Astrocyte (in vitro differentiated cells and primary cell): ENCODE results near the gene TEDC1. TPM values are rescaled to one million over a fixed set of nuclear protein-coding genes. Genes with fewer than 3 reads are reported as not detected.

ENCODE experiments used
- DNase-seq: peaks from one replicate; pipeline ENCODE4 v3.0.0-alpha.2; 2010; ENCODE audit warnings: low read depth
- FAIRE-seq: peaks from 2 replicates; lab custom pipeline; 2011; peaks lifted over from hg19 to GRCh38; lab: Jason Lieb, UNC
- H2AFZ ChIP-seq: 2 replicates; pipeline ENCODE4 v1.6.0; 2012; ENCODE audit warnings: low read depth, low read length, inconsistent platforms
- H3K27ac ChIP-seq: 2 replicates; pipeline ENCODE4 v1.5.1; 2011; ENCODE audit warnings: low read depth, low read length, inconsistent platforms
- H3K27me3 ChIP-seq: 2 replicates; pipeline ENCODE4 v1.6.0; 2011; ENCODE audit warnings: low read length, inconsistent platforms; ENCODE audit not compliant: insufficient read depth
- H3K36me3 ChIP-seq: 2 replicates; pipeline ENCODE4 v1.5.1; 2011; ENCODE audit warnings: low read length, inconsistent platforms; ENCODE audit not compliant: insufficient read depth
- H3K4me1 ChIP-seq: 2 replicates; pipeline ENCODE4 v1.5.1; 2011; ENCODE audit warnings: low read length, inconsistent platforms; ENCODE audit not compliant: insufficient read depth
- H3K4me2 ChIP-seq: 2 replicates; pipeline ENCODE4 v1.6.0; 2012; ENCODE audit warnings: low read length, inconsistent platforms
- H3K4me3 ChIP-seq: 2 replicates; pipeline ENCODE4 v1.5.1; 2011; ENCODE audit warnings: low read depth, mild to moderate bottlenecking, low read length, inconsistent platforms; ENCODE audit not compliant: insufficient read depth
- H3K79me2 ChIP-seq: 2 replicates; pipeline ENCODE4 v1.6.0; 2012; ENCODE audit warnings: mild to moderate bottlenecking, low read length, inconsistent platforms; ENCODE audit not compliant: insufficient read depth
- H3K9ac ChIP-seq: 2 replicates; pipeline ENCODE4 v1.6.0; 2012; ENCODE audit warnings: mild to moderate bottlenecking, low read length, inconsistent platforms
- H3K9me3 ChIP-seq: 2 replicates; pipeline ENCODE4 v1.5.1; 2012; ENCODE audit warnings: low read depth, mild to moderate bottlenecking, low read length, inconsistent platforms; ENCODE audit not compliant: insufficient read depth
- H4K20me1 ChIP-seq: 2 replicates; pipeline ENCODE4 v1.6.0; 2012; ENCODE audit warnings: low read length, inconsistent platforms; ENCODE audit not compliant: insufficient read depth
- H3K27ac Mint-ChIP-seq: one replicate; pipeline ENCODE4 v1.8.0; 2021; ENCODE audit warnings: mild to moderate bottlenecking, mixed read lengths; ENCODE audit not compliant: unreplicated experiment
- H3K27me3 Mint-ChIP-seq: one replicate; pipeline ENCODE4 v1.8.0; 2021; ENCODE audit warnings: low read depth, mixed read lengths; ENCODE audit not compliant: unreplicated experiment
- H3K36me3 Mint-ChIP-seq: one replicate; pipeline ENCODE4 v1.8.0; 2021; ENCODE audit warnings: low read depth, mixed read lengths; ENCODE audit not compliant: unreplicated experiment
- H3K4me1 Mint-ChIP-seq: one replicate; pipeline ENCODE4 v1.8.0; 2021; ENCODE audit warnings: low read depth, mixed read lengths; ENCODE audit not compliant: unreplicated experiment
- H3K4me3 Mint-ChIP-seq: one replicate; pipeline ENCODE4 v1.8.0; 2021; ENCODE audit warnings: mild to moderate bottlenecking, moderate library complexity, mixed read lengths; ENCODE audit not compliant: unreplicated experiment
- H3K9me3 Mint-ChIP-seq: one replicate; pipeline ENCODE4 v1.8.0; 2021; ENCODE audit warnings: mild to moderate bottlenecking, mixed read lengths; ENCODE audit not compliant: unreplicated experiment
- CTCF ChIP-seq: IDR thresholded peaks from 2 replicates; pipeline ENCODE4 v1.5.1; 2011; ENCODE audit warnings: low read depth, mild to moderate bottlenecking, inconsistent platforms, low read length, moderate library complexity; ENCODE audit not compliant: insufficient read depth
- EZH2 ChIP-seq: IDR thresholded peaks from 2 replicates; pipeline ENCODE4 v1.6.1; 2012; ENCODE audit warnings: mild to moderate bottlenecking, low read length, inconsistent platforms; ENCODE audit not compliant: insufficient read depth
- total RNA-seq: library from RNA; stranded (reverse); gene quantifications from 2 replicates; pipeline ENCODE4 v1.2.1, GENCODE V29; 2021

The TEDC1 gene
- total RNA-seq, 1 donor from 2014 or later, result 5.5 TPM

GRCh38 chr14:105444859-105445258, 46.2 kb upstream of the TEDC1 start:
- H3K4me1 Mint-ChIP-seq, result no peaks in the 10 kb centered on the region
- H3K4me3 Mint-ChIP-seq, result no peak overlapping the region

GRCh38 chr14:105445290-105445689, 45.8 kb upstream of the TEDC1 start:
- Histone ChIP-seq H3K9me3 (no peaks in the 10 kb centered on the region), H3K9ac (no peak overlapping the region), H3K4me1 (no peaks in the 10 kb centered on the region), H3K36me3 (peaks cover 7% of the 10 kb centered on the region), H2AFZ (no peak overlapping the region), H4K20me1 (peaks cover 56% of the 10 kb centered on the region), H3K27ac (no peak overlapping the region), H3K4me3 (no peak overlapping the region), H3K79me2 (peaks cover 48% of the 10 kb centered on the region), H3K4me2 (no peak overlapping the region), H3K27me3 (no peaks in the 10 kb centered on the region)
- no peaks in the 10 kb centered on the region for H3K27me3 Mint-ChIP-seq
- H3K36me3 Mint-ChIP-seq, result peaks cover 4% of the 10 kb centered on the region
- H3K4me3 Mint-ChIP-seq, result no peak overlapping the region
- H3K4me1 Mint-ChIP-seq, result no peaks in the 10 kb centered on the region
- no peak for DNase-seq
- TF ChIP-seq CTCF (no peak), EZH2 (no peak)
- FAIRE-seq, result no peak
- H3K27ac Mint-ChIP-seq, result no peak overlapping the region
- no peaks in the 10 kb centered on the region for H3K9me3 Mint-ChIP-seq

More at GRCh38 chr14:105444859-105445258, 46.2 kb upstream of the TEDC1 start:
- Mint-ChIP-seq H3K27me3 (no peaks in the 10 kb centered on the region), H3K27ac (no peak overlapping the region), H3K36me3 (peaks cover 4% of the 10 kb centered on the region), H3K9me3 (no peaks in the 10 kb centered on the region)
- no peak overlapping the region for H3K9ac ChIP-seq
- H3K79me2 ChIP-seq, result peaks cover 52% of the 10 kb centered on the region
- peaks cover 7% of the 10 kb centered on the region for H3K36me3 ChIP-seq
- no peak for DNase-seq
- TF ChIP-seq EZH2 (no peak), CTCF (no peak)
- no peak overlapping the region for H3K27ac ChIP-seq
- no peak overlapping the region for H3K4me2 ChIP-seq
- no peak for FAIRE-seq
- H4K20me1 ChIP-seq, result peaks cover 60% of the 10 kb centered on the region
- H3K4me3 ChIP-seq, result no peak overlapping the region
- no peaks in the 10 kb centered on the region for H3K9me3 ChIP-seq
- H3K4me1 ChIP-seq, result no peaks in the 10 kb centered on the region
- H3K27me3 ChIP-seq, result no peaks in the 10 kb centered on the region
- H2AFZ ChIP-seq, result no peak overlapping the region

- no peaks in the 10 kb centered on the region for H3K9me3 Mint-ChIP-seq
Observed at GRCh38 chr14:105445901-105446845, 44.9 kb upstream of the TEDC1 start.

More at GRCh38 chr14:105445901-105446845, 44.9 kb upstream of the TEDC1 start:
- FAIRE-seq, result no peak
- H3K36me3 Mint-ChIP-seq, result peaks cover 4% of the 10 kb centered on the region
- H3K4me3 Mint-ChIP-seq, result no peak overlapping the region
- H3K4me2 ChIP-seq, result no peak overlapping the region
- no peaks in the 10 kb centered on the region for H3K4me1 ChIP-seq
- H3K27ac Mint-ChIP-seq, result no peak overlapping the region
- H3K36me3 ChIP-seq, result peaks cover 7% of the 10 kb centered on the region
- no peaks in the 10 kb centered on the region for H3K9me3 ChIP-seq
- H3K27ac ChIP-seq, result no peak overlapping the region
- no peak overlapping the region for H2AFZ ChIP-seq
- H3K27me3 ChIP-seq, result no peaks in the 10 kb centered on the region
- TF ChIP-seq CTCF (no peak), EZH2 (no peak)
- H3K4me1 Mint-ChIP-seq, result no peaks in the 10 kb centered on the region
- H3K4me3 ChIP-seq, result no peak overlapping the region
- H3K27me3 Mint-ChIP-seq, result no peaks in the 10 kb centered on the region
- H4K20me1 ChIP-seq, result peaks cover 51% of the 10 kb centered on the region
- peaks cover 41% of the 10 kb centered on the region for H3K79me2 ChIP-seq
- H3K9ac ChIP-seq, result no peak overlapping the region
- no peak for DNase-seq
